Skeletal muscle tissue (tissue), 4 donors: ENCODE data around the gene MRGPRX4. TPM values are rescaled to one million over a fixed set of nuclear protein-coding genes. Genes with fewer than 3 reads are reported as not detected.

Source experiments
- H3K27ac ChIP-seq: one replicate; pipeline ENCODE4 v1.7.0; 2013; ENCODE audit warnings: mild to moderate bottlenecking, low read depth, low read length, inconsistent platforms
- H3K27me3 ChIP-seq, 3 donors: one replicate each; pipeline ENCODE4 v1.7.0; 2013; ENCODE audit warnings: low read length in 3 of 3; ENCODE audit not compliant: control insufficient read depth in 3 of 3, insufficient read depth in 3 of 3
- H3K36me3 ChIP-seq, 3 donors: one replicate each; pipeline ENCODE4 v1.7.0; 2013; ENCODE audit warnings: low read length in 3 of 3; ENCODE audit not compliant: control insufficient read depth in 3 of 3, insufficient read depth in 3 of 3
- H3K4me1 ChIP-seq, 3 donors: one replicate each; pipeline ENCODE4 v1.7.0; 2013; ENCODE audit warnings: low read length in 3 of 3, mild to moderate bottlenecking in 3 of 3; ENCODE audit not compliant: control insufficient read depth in 3 of 3, insufficient read depth in 3 of 3
- H3K4me3 ChIP-seq, 3 donors: one replicate each; pipeline ENCODE4 v1.7.0; 2013; ENCODE audit warnings: low read length in 3 of 3
- H3K9ac ChIP-seq, 3 donors: one replicate each; pipeline ENCODE4 v1.7.0; 2013; ENCODE audit warnings: low read length in 3 of 3, mild to moderate bottlenecking in 3 of 3, moderate library complexity in 2 of 3, low read depth in 1 of 3
- H3K9me3 ChIP-seq, 3 donors: one replicate each; pipeline ENCODE4 v1.7.0; 2013; ENCODE audit warnings: low read length in 3 of 3; ENCODE audit not compliant: control insufficient read depth in 3 of 3
- total RNA-seq: library from RNA; depleted of rRNA; stranded (reverse); fragments of >200 nt; gene quantifications from one replicate; pipeline ENCODE4 v1.2.3, GENCODE V29; 2014
- donor health status: Osteomylitis.

The MRGPRX4 gene
- total RNA-seq, 1 donor from 2014 or later: not detected

DNA sequence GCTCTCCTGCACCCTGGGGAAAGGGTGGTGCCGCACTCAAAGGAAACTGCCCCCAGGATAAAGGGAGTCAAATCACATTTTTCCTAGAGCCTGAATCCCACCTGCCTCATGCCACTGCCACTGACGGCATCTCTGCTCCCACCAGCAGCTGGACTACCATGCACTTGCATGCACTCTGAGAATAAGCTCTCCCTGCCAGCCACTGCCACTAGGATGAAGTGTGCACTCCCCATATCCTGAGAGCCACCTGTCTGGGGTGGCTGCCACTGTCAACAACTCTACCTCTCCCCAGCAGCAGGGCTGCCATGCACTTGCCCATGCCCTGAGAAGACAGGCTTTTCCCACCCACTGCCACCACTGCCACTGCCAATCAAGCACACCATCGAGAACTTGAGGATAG is 31.6 kb downstream of the MRGPRX4 start:
- no peaks in the 10 kb centered on the region for H3K9me3 ChIP-seq
- H3K9ac ChIP-seq: no peak overlapping the region
- no peaks in the 10 kb centered on the region for H3K4me1 ChIP-seq
- no peaks in the 10 kb centered on the region for H3K36me3 ChIP-seq
- H3K27ac ChIP-seq: no peak overlapping the region
- no peak overlapping the region for H3K4me3 ChIP-seq
- H3K27me3 ChIP-seq: peaks cover 11 to 17% (median 16%) of the 10 kb centered on the region in 3 donors

DNA sequence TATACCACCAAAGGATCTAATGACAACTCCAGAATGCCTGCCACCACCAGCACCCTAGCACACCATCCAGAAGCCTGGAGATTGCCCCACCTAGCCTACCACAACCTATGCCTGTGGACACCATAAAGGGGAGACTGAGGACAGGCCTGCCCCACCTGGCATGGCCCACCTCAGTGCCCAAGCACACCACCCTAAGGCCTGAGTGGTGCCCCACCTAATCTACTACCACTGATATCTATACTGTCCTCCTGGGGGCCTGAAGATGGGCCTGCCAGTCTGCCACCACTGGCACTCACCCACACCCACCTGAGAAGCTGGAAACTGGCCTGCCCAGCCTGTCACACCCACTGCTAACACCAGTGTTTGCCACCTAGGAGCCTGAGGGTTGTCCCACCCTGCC is 32.1 kb downstream of the MRGPRX4 start:
- Histone ChIP-seq H3K9me3 (no peaks in the 10 kb centered on the region), H3K9ac (no peak overlapping the region), H3K27me3 (peaks cover 12 to 18% (median 18%) of the 10 kb centered on the region in 3 donors), H3K36me3 (no peaks in the 10 kb centered on the region), H3K27ac (no peak overlapping the region), H3K4me3 (no peak overlapping the region), H3K4me1 (no peaks in the 10 kb centered on the region)

DNA sequence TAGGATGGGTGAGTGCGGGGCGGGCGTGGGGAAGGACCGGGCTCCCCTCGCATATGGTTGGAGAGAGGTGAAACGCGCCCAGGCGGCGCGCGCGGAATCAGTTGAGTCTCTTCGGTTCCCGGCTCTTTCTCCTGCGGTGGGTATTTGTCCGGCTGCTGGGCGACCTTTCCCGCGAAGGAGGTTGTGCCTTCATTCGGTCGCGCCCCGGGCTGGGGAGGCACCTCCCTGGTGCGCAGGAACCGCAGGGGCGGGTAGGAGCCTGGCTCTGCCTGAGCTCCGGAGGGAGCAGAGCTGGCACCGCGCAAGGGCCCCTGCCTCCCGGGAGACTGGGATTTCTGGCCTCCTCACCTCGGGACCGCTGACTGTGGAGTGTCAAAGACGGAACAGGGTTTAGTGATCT is 36.4 kb downstream of the MRGPRX4 start:
- Histone ChIP-seq H3K27me3 (peaks cover 11 to 20% (median 14%) of the 10 kb centered on the region in 3 donors), H3K4me1 (no peaks in the 10 kb centered on the region), H3K9me3 (no peaks in the 10 kb centered on the region), H3K4me3 (no peak overlapping the region), H3K36me3 (no peaks in the 10 kb centered on the region), H3K27ac (no peak overlapping the region), H3K9ac (no peak overlapping the region)

DNA sequence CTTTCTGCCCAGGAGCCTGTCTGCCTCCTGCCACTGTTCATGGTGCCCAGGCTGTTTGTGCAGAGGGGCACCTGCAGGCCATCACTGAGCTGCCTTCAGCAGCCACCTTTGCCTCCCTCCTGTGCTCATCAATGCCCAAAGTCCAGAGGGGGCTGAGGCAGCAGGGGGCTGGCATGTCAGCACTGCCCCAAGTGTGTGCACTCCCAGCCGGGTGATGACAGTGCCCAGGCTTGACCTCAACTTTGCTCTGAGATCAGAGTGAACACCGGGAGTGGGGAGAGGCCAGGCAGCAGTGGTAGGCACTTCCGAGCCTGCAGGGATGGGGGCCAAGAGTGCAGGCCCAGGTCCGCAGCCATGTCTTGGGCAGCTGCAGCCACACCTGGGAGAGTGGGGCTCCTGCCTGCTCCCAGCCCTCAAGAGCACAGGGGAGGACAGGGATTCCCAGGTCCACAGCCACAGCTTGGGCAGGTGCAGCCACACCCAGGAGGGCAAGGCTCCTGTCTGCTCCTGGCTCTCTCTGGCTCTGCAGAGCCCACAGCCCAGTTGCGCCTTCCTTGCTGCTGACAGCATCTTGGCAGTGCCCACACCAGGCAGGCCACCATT is 48.7 kb downstream of the MRGPRX4 start:
- H3K27me3 ChIP-seq: no peaks in the 10 kb centered on the region
- H3K36me3 ChIP-seq: no peaks in the 10 kb centered on the region
- peaks cover 0 to 5% (median 0%) of the 10 kb centered on the region in 3 donors for H3K9me3 ChIP-seq
- no peak overlapping the region for H3K27ac ChIP-seq
- no peak overlapping the region for H3K4me3 ChIP-seq
- H3K4me1 ChIP-seq: no peaks in the 10 kb centered on the region
- no peak overlapping the region for H3K9ac ChIP-seq

DNA sequence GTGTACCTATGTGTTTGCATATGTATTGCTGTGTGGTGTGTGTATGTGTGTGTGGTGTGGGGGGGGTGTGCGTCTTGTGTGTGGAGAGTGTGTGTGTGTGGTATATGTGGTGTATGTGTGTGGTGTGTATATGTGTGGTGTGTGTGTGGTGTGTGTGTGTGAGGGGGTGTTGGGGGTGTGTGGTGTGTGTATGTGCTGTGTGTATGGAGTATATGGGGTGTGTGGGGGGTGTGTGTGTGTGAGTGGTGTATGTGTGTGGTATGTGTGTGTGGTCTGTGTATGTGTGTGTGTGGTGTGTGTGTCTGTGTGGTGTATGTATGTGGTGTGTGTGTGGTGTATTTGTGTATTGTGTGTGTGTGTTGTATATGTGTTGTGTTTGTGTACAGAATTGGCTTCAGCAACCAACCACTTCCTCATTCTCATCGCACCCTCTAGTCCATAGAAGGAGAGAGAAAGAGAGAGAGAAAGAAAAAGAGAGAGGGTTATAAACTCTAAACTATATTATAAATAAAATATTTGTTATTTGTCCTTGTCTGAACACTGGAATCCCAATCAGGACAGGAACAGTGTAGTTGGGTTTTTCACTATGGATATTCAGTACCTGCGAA is 50.3 kb downstream of the MRGPRX4 start:
- H3K27me3 ChIP-seq: no peaks in the 10 kb centered on the region
- no peaks in the 10 kb centered on the region for H3K4me1 ChIP-seq
- no peak overlapping the region for H3K4me3 ChIP-seq
- H3K9me3 ChIP-seq: peaks cover 0 to 5% (median 0%) of the 10 kb centered on the region in 3 donors
- H3K27ac ChIP-seq: no peak overlapping the region
- no peak overlapping the region for H3K9ac ChIP-seq
- H3K36me3 ChIP-seq: no peaks in the 10 kb centered on the region

Other genes starting within 250 kb of the MRGPRX4 start
- gene SERGEF, start 159.8 kb upstream of the MRGPRX4 start, total RNA-seq: 16.2 TPM
- under 0.01 TPM for gene TPH1, start 126.6 kb upstream of the MRGPRX4 start, total RNA-seq
- 11.0 TPM for gene SAAL1, start 66.8 kb upstream of the MRGPRX4 start, total RNA-seq
- not detected for gene MRGPRX3, start 40.3 kb upstream of the MRGPRX4 start, total RNA-seq
- not detected for gene SAA4, start 64.0 kb downstream of the MRGPRX4 start, total RNA-seq
- not detected for gene SAA2, start 75.8 kb downstream of the MRGPRX4 start, total RNA-seq
- gene SAA1, start 93.4 kb downstream of the MRGPRX4 start, total RNA-seq: not detected
- gene HPS5, start 149.3 kb downstream of the MRGPRX4 start, total RNA-seq: 64.7 TPM
- 45.9 TPM for gene GTF2H1, start 149.7 kb downstream of the MRGPRX4 start, total RNA-seq
- gene LDHA, start 221.7 kb downstream of the MRGPRX4 start, total RNA-seq: 390 TPM
- gene LDHC, start 239.5 kb downstream of the MRGPRX4 start, total RNA-seq: not detected